RWPE1 (cell line): Measurements from ENCODE around the gene KCTD12.

Source experiments
- CTCF ChIA-PET: fragments of 350-600 bp; sonication (Branson Sonifier 250); formaldehyde crosslinking; extraction: SDS; loops from one replicate; lab custom pipeline; 2021; lab: Yijun Ruan, JAX
- POLR2A ChIA-PET: fragments of 400-600 bp; formaldehyde crosslinking; extraction: SDS; loops from one replicate; lab custom pipeline; 2020; ENCODE audit warnings: antibody characterized with exemption; ENCODE audit not compliant: low non-redundant PET; lab: Yijun Ruan, JAX
- DNase-seq: peaks from one replicate; pipeline ENCODE4 v3.0.0; 2012; ENCODE audit warnings: low spot score
- H3K27ac ChIP-seq: fragments of 450-650 bp; 2 replicates; pipeline ENCODE4 v1.5.1; 2017
- CTCF ChIP-seq: fragments of 450-650 bp; conservative IDR thresholded peaks from 2 replicates; pipeline ENCODE4 v1.5.1; 2017; ENCODE audit warnings: low read depth, mild to moderate bottlenecking

Gene KCTD12

GRCh38 chr13:76848596-76848995 is 37.6 kb downstream of the KCTD12 start:
- no peak for DNase-seq
- no peak overlapping the region for H3K27ac ChIP-seq
- CTCF ChIA-PET = interaction anchor here (0.7 to 1.0 kb wide), 2 partner anchors 37 to 363 kb away, joined by 3 to 4 read pairs; no protein-coding TSS in a partner anchor
- POLR2A ChIA-PET = no interaction called here
- TF ChIP-seq CTCF = no peak

GRCh38 chr13:76846363-76846762 is 39.8 kb downstream of the KCTD12 start:
- no peak for TF ChIP-seq CTCF
- no peak for DNase-seq
- H3K27ac ChIP-seq = no peak overlapping the region
- ChIA-PET POLR2A (no interaction called here), CTCF (no interaction called here)

- CTCF ChIA-PET = no interaction called here
Observed at GRCh38 chr13:76845865-76846264, 40.3 kb downstream of the KCTD12 start.

GRCh38 chr13:76845367-76845766 is 40.8 kb downstream of the KCTD12 start:
- CTCF ChIA-PET = no interaction called here
- DNase-seq = no peak
- no peak overlapping the region for H3K27ac ChIP-seq
- TF ChIP-seq CTCF = no peak
- POLR2A ChIA-PET = no interaction called here

More at GRCh38 chr13:76845865-76846264, 40.3 kb downstream of the KCTD12 start:
- POLR2A ChIA-PET = no interaction called here
- no peak for TF ChIP-seq CTCF
- no peak for DNase-seq
- H3K27ac ChIP-seq = no peak overlapping the region

- ChIA-PET POLR2A (no interaction called here), CTCF (no interaction called here)
- TF ChIP-seq CTCF = no peak
- DNase-seq = no peak
- H3K27ac ChIP-seq = no peak overlapping the region
Observed at GRCh38 chr13:76837801-76838200, 48.4 kb downstream of the KCTD12 start.

- no peak for TF ChIP-seq CTCF
- DNase-seq = no peak
- CTCF ChIA-PET = no interaction called here
- no peak overlapping the region for H3K27ac ChIP-seq
- POLR2A ChIA-PET = no interaction called here
Observed at GRCh38 chr13:76836311-76836710, 49.9 kb downstream of the KCTD12 start.
